OCI-LY3 (cell line): ENCODE measurements around the gene F12.

ENCODE experiments used
- CTCF ChIP-seq: fragments of 200-600, 300-600 bp; sonication (generic); IDR thresholded peaks from 2 replicates; pipeline ENCODE4 v1.5.1; 2014; ENCODE audit warnings: antibody characterized with exemption, low read length, low read depth
- EZH2phosphoT487 ChIP-seq: fragments of 200-600 bp; shearing (Covaris generic); IDR thresholded peaks from 2 replicates; pipeline ENCODE4 v1.6.1; 2018; ENCODE audit warnings: antibody characterized with exemption, mixed run types, low read depth

GRCh38 chr5:177421062-177421798 lies 11.9 kb upstream of the F12 start:
- no peak for TF ChIP-seq EZH2phosphoT487
- TF ChIP-seq CTCF: no peak
